NCI-H2171 treated with DMSO at 0.1 percent for 48 hours (cell line): ENCODE data around the gene CALR3.

Experiments used
- DNase-seq: peaks from one replicate; lab custom pipeline; 2025; lab: John Stamatoyannopoulos, UW

CALR3 gene

GRCh38 chr19:16429066-16429758 lies 66.8 kb downstream of the CALR3 start:
- DNase-seq: peak; percentile 63
